NCI-H345 treated with DMSO at 0.1 percent for 48 hours (cell line): Measurements from ENCODE around the gene VN1R5.
"Not testable (repeated sequence)": the region's sequence is repeated elsewhere in the genome, so short reads cannot be mapped to it uniquely, and the experiment has no call there.

Experiments
- DNase-seq: peaks from one replicate; lab custom pipeline; 2025; ENCODE audit not compliant: unreplicated experiment; lab: John Stamatoyannopoulos, UW

VN1R5 gene

DNA sequence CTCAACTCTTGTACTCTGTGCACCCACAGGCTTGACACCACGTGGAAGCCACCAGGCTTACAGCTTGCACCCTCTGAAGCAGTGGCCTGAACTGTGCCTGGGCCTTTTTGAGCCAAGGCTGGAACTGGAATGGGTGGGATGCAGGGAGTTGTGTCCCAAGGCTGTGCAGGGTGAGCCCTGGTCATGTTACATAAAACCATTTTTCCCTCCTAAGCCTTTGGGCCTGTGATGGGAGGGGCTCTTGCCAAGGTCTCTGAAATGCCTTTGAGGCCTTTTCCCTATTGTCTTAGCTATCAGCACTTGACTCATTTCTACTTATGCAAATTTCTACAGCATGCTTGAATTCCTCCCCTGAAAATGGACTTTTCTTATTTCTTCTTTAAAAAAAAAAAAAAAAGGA is 14.1 kb downstream of the VN1R5 start:
- no peak for DNase-seq

DNA sequence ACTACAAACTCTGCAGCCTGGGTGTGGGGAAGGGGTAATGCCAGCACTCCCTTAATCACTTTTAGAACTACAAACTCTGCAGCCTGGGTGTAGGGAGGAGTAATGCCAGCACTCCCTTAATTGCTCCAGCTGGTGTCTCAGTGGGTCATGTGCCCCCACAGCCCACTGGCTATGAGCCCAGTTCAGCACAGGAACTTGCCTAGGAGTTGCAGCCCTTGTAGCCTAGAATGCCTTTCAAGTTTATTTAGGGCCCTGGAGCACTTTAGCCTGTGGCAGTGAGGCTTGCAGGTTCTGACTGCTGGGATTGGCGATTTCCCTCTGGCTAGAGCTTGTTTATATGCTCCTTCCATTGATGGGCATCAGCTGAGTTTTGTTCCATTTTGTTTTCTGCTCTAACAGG is 17.1 kb downstream of the VN1R5 start:
- DNase-seq, result no peak

DNA sequence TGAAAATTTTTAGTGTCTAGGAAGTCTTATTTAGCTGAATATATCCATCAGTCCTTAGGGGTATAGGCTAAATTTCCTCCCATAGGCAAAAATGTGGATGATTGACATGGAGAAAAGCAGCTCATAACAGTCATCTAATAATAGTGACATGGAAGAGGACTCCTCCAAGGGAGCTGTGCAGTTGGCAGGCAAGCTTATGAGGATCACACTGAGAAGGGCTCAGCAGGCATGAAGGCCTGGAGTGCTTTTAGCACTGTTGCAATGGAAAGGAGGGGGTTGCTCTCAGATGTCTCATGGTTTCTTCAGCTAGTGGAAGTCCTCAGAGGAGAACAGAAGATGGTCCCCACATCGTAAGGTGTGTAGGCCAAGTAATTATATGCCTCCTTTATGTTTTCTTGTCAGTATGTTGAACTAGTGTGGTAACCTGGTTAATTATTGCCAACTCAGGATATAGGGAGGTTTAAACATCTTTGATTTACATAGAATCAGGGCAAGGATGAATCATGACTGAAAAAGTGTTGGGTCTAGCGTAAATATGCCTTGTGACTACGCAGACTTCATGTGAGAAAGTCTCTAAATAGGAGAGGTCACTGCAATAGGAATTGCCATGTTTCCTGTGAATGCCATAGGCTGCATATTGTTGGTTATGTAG is 18.9 kb downstream of the VN1R5 start:
- DNase-seq, result no peak

DNA sequence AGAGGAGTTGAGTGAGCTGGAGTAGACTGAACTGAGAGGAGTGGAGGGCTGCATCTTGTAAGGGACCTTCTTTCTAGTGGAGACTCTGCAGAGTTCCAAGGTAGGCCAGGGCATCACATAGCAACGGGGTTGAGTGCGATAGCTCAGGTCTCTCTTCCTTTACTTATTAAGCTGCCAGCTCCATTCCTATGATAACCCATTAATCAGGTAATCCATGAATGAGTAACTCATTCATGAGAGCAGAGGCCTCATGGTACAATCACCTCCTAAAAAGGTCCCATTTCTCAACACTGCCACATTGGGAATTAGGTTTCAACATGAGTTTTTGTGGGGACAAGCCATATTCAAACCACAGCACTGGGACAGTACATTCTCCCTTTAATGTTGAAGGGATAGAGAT is 21.3 kb downstream of the VN1R5 start:
- no peak for DNase-seq

DNA sequence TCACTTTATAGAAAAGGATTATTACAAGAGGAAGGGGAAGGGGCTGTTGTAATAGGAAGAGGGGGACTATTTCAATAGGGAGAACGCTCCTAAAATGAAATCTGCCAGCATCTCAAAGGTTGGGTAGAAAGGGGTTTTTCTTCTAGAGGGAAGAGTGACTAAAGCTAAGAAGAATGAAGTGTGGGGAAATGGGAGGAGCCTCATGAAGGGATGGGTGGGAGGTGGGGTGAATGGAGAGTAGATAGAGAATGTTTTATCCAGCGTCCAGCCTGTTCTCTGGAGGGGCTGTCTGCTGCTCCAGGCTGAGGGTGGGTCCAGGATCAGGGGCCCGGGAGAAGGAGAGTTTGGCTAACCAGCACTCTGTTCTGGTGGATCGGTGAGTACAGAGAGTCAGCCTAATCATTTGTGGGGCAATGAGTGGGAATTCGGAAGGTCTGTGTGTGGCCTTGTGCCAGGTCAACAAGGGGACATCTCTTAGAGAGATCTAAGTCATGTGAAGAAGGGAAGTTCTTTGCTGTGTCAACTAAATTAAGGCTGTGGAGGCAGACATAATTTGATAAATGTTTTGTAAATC is 25.2 kb downstream of the VN1R5 start:
- DNase-seq, result no peak

DNA sequence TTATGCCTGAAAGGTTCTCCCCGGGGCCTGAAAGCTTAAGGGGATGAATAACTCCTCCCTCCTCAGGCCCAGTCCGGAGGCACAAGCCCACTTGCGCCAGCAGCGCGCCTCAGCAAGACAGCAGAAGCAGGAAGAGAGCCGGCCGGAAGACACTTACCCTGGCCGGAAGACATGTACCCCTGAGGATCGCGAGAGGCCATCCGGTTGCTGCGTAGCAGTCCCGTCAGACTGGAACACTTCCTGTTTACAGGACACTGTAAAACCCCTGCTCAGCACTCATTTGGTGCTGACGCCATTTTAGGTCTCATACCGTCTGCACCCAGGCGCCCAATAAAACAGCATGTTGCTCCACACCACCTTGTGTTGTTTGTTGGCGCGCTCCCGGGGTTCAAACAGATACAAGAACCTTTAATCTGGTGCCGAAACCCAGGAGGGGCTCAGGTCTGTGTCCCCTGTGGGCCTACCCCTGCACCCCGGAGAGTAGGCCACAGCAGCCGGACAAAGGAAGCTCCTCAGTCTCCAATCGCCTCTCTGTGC is 30.3 kb downstream of the VN1R5 start:
- DNase-seq, result no peak

DNA sequence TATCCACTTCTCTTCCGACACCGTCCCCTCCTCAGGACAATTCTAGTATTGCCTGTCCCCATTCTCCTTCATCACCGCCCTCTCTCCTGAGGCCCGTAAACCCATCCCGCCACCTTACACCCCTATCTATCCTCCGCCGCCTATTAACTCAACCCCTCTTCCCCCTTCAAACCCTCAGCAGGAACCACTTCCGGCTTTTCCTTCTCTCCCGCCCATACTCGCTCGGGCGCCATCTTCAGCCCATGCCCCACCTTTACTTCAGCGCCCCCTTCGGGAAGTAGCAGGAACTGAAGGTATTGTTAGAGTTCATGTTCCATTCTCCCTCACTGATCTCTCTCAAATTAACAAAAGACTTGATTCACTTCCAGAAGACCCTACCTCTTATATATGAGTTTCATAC is 31.6 kb downstream of the VN1R5 start:
- no peak for DNase-seq

DNA sequence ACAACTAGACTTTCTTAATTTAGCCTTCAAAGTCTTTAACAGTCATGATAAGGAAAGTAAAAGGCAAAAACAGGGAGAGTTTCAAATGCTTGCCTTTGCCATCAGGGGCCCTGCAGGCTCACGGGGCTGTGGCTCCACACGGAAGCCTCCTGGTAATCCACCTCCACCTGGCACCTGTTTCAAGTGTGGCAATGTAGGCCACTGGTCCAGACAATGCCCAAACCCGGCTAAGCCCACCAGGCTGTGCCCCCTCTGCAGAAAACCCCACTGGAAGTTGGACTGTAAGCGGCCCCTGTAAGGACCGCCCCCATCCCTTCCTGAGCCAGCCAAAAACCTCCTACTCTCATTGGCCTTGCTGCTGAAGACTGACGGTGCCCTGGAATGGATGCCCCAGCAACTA is 32.5 kb downstream of the VN1R5 start:
- no peak for DNase-seq

DNA sequence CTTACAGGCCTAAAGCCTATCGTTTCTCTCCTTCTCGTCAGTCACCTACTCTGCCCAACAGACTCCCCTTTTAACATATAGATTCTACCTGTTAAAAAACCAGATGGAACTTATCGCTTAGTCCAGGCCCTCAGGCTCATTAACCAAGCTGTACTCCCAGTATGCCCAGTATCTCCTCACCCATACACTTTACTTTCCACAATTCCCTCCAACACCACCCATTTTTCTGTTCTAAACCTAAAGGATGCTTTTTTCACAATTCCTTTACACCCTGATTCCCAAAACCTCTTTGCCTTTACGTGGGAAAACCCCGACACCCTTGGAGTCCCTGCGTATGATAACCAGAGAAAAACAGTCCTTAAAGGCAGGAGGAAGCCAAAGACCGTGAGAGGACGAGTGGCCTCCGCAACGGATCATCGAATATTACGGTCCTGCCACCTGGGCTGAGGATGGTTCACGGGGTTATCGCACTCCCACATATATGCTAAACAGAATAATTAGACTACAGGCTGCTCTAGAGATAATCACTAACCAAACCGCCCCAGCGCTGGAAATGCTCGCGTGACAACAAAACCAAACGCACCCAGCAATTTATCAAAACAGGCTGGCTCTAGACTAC is 33.5 kb downstream of the VN1R5 start:
- DNase-seq, result not testable (repeated sequence)

DNA sequence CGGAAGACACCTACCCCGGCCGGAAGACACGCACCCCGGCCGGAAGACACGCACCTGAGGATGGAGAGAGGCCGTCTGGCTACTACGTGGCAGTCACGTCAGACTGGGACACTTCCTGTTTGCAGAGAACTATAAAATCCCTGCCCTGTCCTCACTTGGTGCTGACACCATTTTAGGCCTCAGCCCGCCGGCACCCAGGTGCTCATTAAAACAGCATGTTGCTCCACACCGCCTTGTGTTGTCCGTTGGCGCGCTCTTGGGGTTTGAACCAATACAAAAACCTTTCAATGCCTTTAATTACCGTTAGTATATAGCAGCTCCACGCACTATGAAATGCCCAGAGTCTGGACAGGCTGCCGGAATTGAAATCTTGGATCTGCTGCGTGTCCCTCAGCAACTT is 34.7 kb downstream of the VN1R5 start:
- no peak for DNase-seq

DNA sequence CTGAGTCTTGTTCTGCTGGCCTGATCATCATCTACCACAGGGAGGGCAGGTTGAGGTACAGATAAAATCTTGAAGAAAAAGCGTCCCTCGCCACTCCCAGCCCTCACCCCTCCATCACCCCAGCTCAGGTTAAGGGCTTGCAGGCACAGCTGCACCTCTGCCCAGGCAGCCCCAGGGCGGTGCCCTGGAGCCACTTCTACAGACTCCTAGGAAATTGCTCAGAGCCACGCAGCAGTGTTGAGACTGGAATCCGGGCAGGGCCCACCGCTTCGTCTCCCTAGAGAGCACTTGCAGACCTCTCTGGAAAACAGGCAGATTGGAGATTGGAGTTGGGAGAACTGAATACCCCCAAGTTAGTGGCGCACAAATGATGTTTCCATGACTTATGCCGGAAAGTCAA is 35.3 kb downstream of the VN1R5 start:
- no peak for DNase-seq

DNA sequence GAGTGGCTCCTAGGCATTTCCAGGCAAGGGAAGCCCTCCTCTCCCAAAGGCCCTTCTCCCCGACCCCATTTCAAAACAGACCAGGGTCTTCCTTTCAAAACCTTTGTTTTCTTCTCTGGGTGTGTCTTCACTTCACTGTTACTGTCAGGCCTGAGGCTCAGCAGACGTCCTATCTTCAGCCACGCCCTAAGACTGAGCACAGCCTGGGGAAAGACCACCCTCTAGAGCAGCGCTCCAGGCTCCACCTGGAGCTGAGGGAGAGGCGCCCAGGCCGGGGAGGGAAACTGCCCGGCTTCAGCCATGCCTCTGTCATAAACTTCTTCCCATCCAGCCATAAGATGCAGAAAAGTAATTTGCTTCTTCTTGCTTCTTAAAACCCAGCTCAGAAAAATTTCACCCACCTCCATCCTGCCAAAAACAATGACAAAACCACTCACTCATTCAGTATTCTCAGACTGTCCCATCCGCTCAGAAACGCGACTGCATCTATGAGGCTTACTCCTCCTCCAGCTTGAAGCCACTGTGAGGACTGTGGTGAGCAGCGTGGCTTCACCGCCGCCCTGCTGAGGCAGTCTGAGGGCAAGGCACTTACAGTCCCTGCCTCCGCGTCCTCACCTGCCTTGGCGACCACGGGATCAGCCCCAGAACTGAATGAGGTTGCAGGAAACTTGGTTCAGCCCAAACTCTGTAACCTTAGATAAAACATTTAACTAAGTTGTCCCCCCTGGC is 36.1 kb downstream of the VN1R5 start:
- no peak for DNase-seq

DNA sequence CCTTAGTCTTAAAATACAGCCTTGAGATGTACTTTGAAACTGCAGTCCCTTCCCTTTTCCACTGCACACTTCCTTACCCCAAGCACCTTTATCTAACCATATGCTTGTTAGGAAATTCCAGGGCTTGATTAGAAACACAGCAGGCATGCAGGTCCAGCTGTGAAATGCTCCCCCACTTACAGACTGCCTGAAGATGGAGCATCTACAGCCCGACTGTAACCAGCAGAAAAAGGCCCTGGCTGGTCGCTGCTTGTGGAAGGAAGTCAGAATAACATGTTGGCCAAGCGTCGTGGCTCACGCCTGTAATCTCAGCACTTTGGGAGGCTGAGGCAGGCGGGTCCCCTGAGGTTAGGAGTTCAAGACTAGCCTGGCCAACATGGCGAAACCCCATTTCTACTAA is 37.2 kb downstream of the VN1R5 start:
- DNase-seq, result no peak

DNA sequence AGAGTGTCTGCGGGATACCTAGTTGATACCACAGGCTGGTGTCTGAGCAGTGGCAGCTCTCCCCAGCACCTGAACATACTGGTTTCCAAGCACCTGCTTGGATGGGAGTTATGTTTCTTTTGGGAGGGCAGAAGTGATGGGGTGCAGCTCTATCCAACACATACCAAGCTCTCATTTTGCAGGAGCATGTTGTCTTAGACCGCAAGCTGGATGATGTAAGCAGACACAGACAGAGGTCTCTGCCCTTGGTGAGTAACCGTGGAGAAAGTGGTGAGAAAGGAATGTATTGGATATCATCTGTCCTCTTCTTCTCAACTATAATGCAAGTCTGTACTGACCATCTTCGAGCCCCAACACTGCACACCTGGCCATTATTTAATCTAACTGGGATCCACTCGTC is 38.4 kb downstream of the VN1R5 start:
- no peak for DNase-seq

DNA sequence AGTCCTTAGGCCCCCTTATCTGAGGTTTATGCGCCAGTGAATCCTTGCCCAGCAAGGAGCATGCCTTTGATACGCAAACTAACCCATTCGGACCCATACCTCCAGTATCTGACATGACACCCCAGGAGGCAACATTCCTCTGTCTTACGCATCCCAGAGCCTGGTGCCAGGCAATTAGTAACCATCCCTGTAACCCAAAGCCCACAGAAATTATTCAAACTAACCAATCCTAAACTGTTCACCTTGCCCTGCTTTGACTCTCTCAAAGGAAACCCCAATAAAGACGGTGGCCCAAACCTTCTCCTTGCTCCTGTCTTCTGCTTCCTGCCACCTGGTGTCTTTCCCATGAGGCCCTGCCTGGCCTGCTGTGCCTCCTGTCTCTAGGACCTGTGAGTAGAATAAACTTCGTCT is 39.4 kb downstream of the VN1R5 start:
- DNase-seq, result no peak

DNA sequence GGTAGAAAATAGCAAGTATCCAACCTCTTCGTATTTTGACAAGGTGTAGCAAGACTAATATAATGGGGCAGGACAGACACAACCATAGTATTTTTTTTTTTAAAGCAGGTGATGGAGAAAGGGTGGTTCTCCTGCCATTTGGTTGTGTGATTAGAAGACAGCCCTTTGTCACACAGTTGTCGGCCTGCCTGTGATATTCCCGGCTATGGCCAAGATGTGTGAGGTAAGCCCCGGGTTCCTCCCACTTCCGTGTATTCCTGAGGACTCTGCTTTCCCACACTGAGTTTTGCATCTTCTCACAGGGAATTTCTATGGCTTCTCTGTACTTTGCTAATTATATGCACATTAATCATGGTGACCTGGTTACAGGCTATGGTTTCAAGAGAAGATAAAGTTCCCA is 39.9 kb downstream of the VN1R5 start:
- DNase-seq, result no peak

DNA sequence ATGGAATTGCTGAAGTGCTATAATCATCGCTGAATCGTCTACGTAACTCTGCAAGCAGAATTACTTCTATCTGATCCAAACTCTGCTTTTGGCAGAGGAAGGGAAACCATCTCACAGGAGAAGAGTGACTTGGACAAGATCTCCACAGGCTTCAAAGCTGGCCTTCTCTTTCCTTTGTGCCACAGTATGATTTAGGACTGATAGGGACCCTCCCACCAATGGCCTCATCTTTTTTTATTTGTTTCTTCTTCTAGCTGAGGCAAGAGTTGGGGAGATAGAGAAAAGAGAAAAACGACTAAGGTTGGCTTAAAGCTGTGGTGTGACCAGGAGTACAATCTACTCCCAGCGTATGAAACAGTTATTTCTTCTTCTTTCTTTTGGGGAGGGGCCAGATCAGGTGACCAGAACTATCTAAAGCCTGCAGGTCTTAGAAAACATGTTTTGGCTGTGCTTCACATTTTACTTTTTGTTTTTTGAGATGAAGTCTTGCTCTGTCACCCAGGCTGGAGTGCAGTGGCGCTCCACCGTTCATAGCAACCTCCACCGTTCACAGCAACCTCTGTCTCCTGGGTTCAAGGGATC is 40.8 kb downstream of the VN1R5 start:
- no peak for DNase-seq

DNA sequence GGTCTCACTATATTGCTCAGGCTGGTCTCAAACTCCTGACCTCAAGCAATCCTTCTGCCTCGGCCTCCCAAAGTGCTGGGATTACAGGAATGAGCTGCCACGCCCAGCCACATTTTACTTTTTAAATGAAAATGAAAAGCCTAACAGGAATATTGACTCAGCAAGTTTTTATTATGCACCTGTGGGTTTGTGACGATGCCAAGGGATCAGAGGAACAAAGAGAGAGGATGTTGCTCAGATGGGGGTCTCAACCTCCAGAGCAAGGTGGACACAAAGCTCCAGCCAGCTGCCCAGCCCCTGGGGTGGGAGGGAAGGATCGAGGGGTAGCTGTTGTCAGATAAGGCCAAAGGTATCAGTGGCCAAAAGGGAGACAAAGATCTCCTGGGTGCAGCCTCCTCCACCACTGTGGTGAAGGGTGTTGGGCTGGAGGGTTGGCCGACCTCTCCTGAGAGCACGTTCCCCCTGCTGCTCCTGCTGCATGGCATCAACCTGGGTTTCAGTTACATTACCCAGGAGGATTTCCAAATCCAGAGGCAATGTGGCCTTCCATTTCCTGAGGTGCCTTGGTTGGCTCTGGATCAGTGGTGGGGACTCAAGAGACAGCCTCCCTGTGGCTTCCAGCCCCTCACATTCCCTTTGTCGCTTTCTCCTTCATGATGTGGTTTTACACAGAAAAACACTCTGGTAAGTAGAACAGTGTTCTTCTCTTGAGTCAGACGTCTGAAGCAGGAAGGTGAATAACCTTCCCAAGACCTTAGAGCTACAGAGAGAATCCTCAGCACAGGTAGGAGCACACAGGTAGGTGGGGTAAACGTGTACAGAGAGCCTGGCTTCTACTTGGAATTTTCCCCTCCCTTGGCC is 41.6 kb downstream of the VN1R5 start:
- no peak for DNase-seq

DNA sequence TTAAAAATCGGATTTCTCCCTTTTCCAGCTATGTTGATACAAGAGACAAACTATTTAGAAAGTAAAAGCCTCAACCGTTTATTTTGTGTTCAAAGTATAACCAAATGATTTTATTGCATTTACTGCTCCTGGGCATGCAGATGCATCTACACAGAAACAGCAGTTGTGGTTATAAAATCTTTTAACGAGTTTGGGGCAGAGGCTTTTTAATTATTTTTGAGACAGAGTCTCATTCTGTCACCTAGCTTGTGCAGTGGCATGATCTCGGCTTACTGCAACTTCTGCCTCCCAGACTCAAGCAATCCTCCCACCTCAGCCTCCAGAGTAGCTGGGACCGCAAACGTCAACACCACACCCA is 42.2 kb downstream of the VN1R5 start:
- no peak for DNase-seq

DNA sequence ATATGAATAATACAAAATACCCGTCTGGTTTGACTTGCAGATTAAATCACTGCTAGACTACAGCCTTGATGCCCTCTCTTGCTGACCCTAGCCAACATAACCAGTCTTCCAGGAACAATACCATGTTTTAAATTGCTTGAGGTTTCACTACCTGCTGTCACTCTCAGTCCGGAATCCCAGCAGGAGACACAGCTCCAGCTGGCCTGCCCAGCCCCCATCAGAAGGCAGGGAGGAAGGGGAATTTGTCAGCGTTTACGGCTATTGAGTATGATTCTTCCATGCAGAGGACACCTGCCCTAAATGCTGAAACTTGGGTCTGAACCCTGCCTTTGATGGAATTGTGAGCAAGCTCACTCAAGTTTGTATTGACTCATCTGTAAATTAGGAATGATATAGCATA is 42.8 kb downstream of the VN1R5 start:
- DNase-seq, result no peak
